WTC11 (cell line): ENCODE data around the gene PFDN5. TPM values are rescaled to one million over a fixed set of nuclear protein-coding genes. Genes with fewer than 3 reads are reported as not detected.

Experiments
- AFF4 ChIP-seq: sonication (generic); formaldehyde crosslinking; IDR thresholded peaks from 2 replicates; pipeline ENCODE4 v1.8.1; 2023; ENCODE audit warnings: mild to moderate bottlenecking, missing genetic modification reagents, borderline replicate concordance
- ARID4B ChIP-seq: sonication (generic); formaldehyde crosslinking; IDR thresholded peaks from 2 replicates; pipeline ENCODE4 v1.8.0; 2023; ENCODE audit warnings: missing genetic modification reagents, mild to moderate bottlenecking, borderline replicate concordance
- ATF2 ChIP-seq: sonication (generic); formaldehyde crosslinking; IDR thresholded peaks from 2 replicates; pipeline ENCODE4 v1.8.1; 2022; ENCODE audit warnings: low read depth, missing genetic modification reagents, borderline replicate concordance
- ATF3 ChIP-seq: sonication (generic); formaldehyde crosslinking; conservative IDR thresholded peaks from 2 replicates; pipeline ENCODE4 v1.8.1; 2022; ENCODE audit warnings: mild to moderate bottlenecking, missing genetic modification reagents
- CDX4 ChIP-seq: fragments of 250-450 bp; sonication (Bioruptor Pico); IDR thresholded peaks from 2 replicates; pipeline ENCODE4 v1.9.0; 2021; ENCODE audit warnings: moderate library complexity, mild to moderate bottlenecking, inconsistent platforms, borderline replicate concordance
- CREM ChIP-seq: sonication (generic); formaldehyde crosslinking; IDR thresholded peaks from 2 replicates; pipeline ENCODE4 v1.8.1; 2022; ENCODE audit warnings: mild to moderate bottlenecking, missing genetic modification reagents, moderate library complexity
- GRHL2 ChIP-seq: fragments of 250-450 bp; sonication (Bioruptor Pico); IDR thresholded peaks from 2 replicates; pipeline ENCODE4 v1.8.0; 2022; ENCODE audit warnings: mild to moderate bottlenecking, moderate library complexity; ENCODE audit not compliant: insufficient replicate concordance, severe bottlenecking
- HMGXB4 ChIP-seq: sonication (generic); formaldehyde crosslinking; IDR thresholded peaks from 2 replicates; pipeline ENCODE4 v1.8.1; 2023; ENCODE audit warnings: mild to moderate bottlenecking, moderate library complexity, missing genetic modification reagents
- IRF2 ChIP-seq: sonication (generic); formaldehyde crosslinking; IDR thresholded peaks from 2 replicates; pipeline ENCODE4 v1.8.0; 2022; ENCODE audit warnings: low read depth, missing genetic modification reagents, borderline replicate concordance
- JUN ChIP-seq: sonication (generic); formaldehyde crosslinking; IDR thresholded peaks from 2 replicates; pipeline ENCODE4 v1.8.0; 2023; ENCODE audit warnings: mild to moderate bottlenecking, missing genetic modification reagents
- KAT7 ChIP-seq: sonication (generic); formaldehyde crosslinking; IDR thresholded peaks from 2 replicates; pipeline ENCODE4 v1.8.1; 2023; ENCODE audit warnings: missing genetic modification reagents, mild to moderate bottlenecking, borderline replicate concordance
- STAT6 ChIP-seq: sonication (generic); formaldehyde crosslinking; conservative IDR thresholded peaks from 2 replicates; pipeline ENCODE4 v1.8.1; 2023; ENCODE audit warnings: mild to moderate bottlenecking, low read depth, missing genetic modification reagents, moderate library complexity
- USF2 ChIP-seq: sonication (generic); formaldehyde crosslinking; IDR thresholded peaks from 2 replicates; pipeline ENCODE4 v1.8.1; 2023; ENCODE audit warnings: mild to moderate bottlenecking, missing genetic modification reagents, moderate library complexity
- ZNF512 ChIP-seq: sonication (generic); formaldehyde crosslinking; IDR thresholded peaks from 2 replicates; pipeline ENCODE4 v1.8.1; 2022; ENCODE audit warnings: missing genetic modification reagents, borderline replicate concordance
- total RNA-seq: library from RNA; stranded (reverse); gene quantifications from 3 replicates; pipeline ENCODE4 v1.2.3, GENCODE V29; 2021

PFDN5 gene
- total RNA-seq, 1 experiment from 2014 or later, result 263 TPM

- no peak for TF ChIP-seq ATF2 (CRISPR knock-in tag)
- TF ChIP-seq ARID4B (CRISPR knock-in tag), result no peak
- TF ChIP-seq ATF3, result no peak
- TF ChIP-seq AFF4, result no peak
- TF ChIP-seq CREM (CRISPR knock-in tag), result no peak
- no peak for TF ChIP-seq KAT7 (CRISPR knock-in tag)
- no peak for TF ChIP-seq IRF2
- TF ChIP-seq GRHL2 (CRISPR knock-in tag), result no peak
- TF ChIP-seq HMGXB4 (CRISPR knock-in tag), result no peak
- no peak for TF ChIP-seq CDX4 (CRISPR knock-in tag)
- TF ChIP-seq STAT6, result no peak
- no peak for TF ChIP-seq USF2
- no peak for TF ChIP-seq JUN
- no peak for TF ChIP-seq ZNF512 (CRISPR knock-in tag)
Measured at GRCh38 chr12:53324113-53324778, 28.9 kb downstream of the PFDN5 start (continued).
